ENCODE data around the gene MON1A.
"Not testable (repeated sequence)": the region's sequence is repeated elsewhere in the genome, so short reads cannot be mapped to it uniquely, and the experiment has no call there.

The MON1A gene, protein sequence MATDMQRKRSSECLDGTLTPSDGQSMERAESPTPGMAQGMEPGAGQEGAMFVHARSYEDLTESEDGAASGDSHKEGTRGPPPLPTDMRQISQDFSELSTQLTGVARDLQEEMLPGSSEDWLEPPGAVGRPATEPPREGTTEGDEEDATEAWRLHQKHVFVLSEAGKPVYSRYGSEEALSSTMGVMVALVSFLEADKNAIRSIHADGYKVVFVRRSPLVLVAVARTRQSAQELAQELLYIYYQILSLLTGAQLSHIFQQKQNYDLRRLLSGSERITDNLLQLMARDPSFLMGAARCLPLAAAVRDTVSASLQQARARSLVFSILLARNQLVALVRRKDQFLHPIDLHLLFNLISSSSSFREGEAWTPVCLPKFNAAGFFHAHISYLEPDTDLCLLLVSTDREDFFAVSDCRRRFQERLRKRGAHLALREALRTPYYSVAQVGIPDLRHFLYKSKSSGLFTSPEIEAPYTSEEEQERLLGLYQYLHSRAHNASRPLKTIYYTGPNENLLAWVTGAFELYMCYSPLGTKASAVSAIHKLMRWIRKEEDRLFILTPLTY

DNA sequence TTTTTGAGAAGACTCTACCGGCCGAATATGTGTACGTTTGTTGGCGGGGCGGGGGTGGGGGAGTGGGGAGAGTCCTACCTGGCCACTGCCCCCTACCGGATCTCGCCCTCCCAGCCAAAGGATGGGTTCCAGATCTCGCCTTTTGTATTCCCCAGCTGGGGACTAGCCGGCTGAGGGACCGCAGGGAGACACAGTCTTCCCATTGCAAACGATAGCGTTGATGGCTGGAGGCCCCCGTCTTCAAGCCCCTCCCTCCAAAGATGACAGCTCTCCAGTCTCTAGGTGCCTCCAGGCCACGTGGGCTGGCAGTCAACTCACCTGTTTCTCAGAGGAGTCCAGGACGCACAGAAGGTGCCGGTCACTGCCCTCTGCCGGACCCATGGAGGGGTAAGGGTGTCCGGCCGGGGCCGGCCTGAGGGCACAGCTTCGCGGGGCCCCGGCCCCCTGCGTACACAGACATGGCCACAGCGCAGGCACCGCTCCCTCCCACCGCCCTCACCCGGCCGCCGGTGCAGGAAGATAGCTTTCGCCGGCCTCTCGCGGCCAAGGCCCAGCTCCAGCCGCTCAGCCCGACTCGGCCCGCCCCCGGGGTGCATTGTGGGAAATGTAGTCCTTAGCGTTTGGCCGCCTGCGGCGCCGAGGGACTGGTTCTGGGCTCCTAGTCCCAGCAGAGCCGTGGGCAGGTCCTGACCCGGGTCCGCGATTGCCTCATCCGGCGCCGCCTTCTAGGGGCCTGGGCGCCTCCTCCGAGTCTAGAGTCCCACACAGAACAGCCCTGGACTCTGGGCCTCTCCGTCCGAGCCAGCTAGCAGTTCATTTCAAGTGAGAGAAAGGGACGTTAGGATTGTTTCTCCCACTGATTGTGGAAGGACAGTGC, at the start of gene MON1A:
Gene MON1A (minus strand): TSS at position 521 of the 877 bp plus-strand sequence. CDS start 16,465 bp downstream, outside the sequence.
- peak; percentile 78 for DNase-seq

DNA sequence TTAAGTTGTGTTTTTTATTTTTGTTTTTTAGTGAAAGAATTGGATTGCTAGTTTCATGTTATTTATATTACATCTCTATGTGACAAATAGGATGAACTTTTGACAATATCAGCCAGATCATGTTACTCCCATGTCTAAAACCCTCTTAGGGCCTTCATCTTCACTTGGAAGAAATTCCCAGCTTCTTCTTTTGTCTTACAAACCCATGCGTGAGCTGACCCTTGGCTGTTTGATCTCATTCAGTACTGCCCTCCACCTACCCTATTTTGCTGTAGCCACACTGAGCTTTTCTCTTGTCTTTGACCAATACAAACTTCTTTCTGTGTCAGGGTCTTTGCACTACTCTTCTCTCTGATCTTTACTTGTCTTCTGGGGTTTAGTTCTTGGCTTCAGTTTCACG, 47.3 kb upstream of the MON1A start:
- no peak for DNase-seq

DNA sequence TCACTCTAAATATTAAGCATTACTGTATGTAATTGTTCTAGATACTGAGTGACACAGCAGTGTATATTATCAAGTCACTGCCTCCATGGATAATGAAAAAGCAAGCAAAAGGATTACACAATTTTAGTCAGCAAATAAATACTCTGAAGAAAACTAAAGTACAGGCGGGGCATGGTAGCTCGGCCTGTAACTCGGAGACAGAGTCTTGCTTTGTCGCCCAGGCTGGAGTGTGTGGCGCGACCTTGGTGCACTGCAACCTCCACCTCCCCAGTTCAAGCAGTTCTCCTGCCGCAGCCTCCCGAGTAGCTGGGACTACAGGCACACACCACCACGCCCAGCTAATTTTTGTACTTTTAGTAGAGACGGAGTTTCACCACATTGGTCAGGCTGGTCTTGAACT, 43.0 kb upstream of the MON1A start:
- no peak for DNase-seq

DNA sequence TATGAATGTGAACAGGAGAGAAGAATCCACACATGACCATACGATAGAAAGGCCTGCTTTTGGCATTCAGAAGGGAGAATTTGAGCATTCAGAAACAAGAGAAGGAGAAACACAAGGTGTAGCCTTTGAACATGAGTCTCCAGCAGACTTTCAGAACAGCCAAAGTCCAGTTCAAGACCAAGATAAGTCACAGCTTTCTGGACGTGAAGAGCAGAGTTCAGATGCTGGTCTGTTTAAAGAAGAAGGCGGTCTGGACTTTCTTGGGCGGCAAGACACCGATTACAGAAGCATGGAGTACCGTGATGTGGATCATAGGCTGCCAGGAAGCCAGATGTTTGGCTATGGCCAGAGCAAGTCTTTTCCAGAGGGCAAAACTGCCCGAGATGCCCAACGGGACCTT, 38.7 kb upstream of the MON1A start:
- DNase-seq, result no peak

DNA sequence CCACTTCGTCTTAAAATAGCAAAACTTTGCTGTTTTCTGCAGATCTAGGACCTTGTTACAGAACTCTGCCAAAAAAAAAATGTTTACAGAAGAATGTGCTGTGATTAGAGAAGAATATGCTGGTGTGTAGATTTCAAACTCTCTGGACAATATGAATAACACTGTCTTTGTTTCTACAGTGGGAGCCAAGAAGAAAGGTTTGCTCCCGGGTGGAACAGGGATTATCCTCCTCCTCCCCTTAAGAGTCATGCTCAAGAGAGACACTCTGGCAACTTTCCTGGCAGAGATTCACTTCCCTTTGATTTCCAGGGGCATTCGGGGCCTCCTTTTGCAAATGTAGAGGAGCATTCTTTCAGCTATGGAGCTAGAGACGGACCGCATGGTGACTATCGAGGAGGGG, 37.7 kb upstream of the MON1A start:
- DNase-seq, result no peak

DNA sequence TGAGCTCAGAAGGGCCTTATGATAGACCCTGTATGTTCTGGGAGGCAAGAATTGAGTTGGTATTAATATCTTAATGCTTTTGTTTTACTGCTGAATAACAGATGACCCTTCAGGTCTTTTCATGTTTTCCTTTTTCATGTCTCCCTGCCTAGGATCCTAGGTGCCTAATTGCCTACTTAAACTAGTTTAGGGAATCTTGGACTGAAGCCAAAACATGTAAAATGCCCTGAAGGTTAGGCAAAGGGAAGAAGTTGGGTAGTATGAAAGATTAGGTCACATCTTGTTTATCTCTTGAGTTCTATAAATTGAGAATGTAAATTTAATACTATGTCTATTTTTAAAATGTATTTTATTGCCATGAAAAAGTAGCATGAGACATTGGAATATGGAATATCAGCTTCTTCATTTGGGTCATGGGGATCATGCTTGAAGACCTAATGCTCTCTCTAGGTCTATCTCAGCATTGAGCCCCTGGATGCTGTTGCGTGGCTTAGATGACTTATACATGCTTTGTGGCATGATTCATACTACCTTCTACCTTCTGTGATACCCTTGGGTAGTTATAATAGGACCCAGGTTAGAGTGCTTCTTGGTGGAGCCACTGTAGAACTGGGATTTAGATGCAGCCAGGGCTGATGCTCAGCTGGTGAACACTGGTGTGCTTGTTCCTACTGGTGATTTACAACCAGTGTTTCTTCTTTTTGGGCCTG, 36.8 kb upstream of the MON1A start:
- no peak for DNase-seq

DNA sequence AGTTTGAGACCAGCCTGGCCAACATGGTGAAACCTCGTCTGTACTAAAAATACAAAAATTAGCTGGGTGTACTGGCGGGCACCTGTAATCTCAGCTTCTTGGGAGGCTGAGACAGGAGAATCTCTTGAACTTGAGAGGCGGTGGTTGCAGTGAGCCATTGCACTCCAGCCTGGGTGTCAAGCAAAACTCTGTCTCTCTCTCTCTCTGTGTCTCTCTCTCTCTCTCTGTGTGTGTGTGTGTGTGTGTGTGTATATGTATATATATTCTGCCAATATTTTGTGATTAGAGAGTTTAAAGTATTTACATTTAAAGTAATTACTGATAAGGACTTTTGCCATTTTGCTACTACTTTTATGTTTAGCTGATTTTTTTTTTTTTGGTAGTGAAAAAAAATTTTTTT, 26.0 kb upstream of the MON1A start:
- DNase-seq, result no peak

DNA sequence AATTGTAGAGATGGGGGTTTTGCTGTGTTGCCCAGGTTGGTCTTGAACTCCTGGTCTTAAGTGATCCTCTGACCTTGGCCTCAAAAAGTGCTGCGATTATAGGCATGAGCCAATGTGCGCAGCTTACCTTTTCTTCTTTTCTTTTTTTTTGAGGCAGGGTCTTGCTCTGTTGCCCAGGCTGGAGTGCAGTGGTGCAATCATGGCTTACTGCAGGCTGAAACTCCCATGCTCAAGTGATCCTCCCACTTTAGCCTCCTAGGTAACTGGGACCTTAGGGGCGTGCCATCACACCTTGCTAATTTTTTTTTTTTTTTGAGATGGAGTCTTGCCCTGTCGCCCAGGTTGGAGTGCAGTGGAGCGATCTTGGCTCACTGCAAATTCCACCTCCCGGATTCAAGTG, 23.3 kb upstream of the MON1A start:
- no peak for DNase-seq

DNA sequence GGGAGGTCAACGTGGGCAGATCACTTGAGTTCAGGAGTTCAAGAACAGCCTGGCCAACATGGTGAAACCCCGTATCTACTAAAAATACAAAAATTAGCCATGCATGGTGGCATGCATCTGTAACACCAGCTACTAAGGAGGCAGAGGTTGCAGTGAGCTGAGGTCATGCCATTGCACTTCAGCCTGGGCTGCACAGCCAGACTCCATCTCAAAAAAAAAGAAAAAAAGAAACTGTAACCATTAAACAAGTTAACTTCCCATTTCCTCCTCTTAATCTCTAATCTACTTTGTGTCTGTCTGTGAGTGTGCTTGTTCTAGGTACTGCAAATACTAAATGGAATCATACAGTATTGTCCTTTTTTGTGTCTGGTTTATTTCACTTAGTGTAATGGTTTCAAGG, 13.0 kb upstream of the MON1A start:
- DNase-seq, result no peak

DNA sequence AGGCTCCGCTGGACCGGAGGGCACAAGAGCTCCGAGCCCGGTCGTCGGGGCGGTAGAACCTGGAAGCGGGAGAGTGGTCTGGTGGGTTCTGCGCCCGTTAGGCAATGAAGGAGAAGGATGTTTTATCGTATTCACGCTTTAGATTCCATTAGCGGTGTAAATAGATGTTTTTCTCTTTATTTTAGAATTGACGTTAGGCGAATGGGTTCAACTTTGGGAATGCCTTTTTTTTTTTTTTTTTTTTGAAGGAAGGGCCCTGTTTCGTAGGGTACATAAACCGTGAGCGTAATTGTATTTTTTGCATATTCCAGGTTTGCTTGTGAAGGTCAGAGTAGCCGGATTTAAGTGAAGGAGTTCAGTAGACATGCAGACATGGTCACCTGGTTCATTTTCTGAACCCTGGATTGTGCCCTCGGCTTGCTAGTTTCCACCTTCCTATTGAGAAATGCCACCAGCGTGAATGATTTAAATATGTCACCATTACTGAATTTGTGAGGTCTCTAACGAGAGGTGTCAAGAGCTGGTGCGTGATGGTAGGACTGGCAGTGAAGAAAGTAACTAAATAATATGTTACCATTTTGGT, 11.1 kb upstream of the MON1A start:
- no peak for DNase-seq

DNA sequence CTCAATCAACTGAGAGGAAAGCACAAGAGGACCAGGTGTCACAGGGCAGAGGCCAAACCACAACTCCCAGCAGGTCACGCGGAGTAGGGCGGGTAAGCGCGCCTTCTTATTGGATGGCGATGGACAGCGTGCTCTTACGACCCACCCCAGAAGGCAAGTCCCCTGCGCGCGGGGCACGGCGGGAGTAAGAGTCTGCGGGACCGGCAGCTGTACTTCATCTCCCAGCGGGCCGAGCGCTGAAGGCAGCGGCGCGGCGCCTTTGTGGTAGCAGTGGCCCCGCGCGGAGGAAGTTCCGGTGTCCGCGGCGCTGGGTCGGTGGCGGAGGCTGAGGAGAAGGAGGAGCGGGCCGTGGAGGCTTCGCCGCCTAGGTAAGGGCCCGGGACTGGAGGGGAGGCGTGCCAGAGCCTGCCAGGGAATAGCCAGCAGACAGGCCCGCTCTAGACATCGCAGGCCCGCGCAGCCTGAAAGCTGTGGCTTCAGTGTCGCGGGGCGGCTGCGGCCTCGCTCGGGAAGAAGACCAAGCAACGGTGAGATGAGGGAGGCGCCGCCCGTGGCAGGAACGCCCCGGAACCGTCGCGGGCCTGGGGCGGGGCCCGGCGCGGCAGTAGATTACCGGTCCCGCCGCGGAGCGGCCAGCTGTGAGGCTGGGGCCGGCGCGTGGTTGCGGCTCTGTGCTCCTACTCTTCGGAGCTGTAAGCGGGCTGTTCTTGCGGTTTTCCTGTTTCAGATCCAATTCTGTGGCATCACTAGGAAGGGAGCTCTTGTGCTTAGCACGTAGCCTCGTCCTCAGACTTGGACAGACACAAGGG, 10.5 kb upstream of the MON1A start, which contains the start of gene RBM6:
Gene RBM6 (plus strand): TSS at position 293 of the 809 bp plus-strand sequence. CDS start 22,492 bp downstream, outside the sequence.
- DNase-seq, result peak; percentile 87

DNA sequence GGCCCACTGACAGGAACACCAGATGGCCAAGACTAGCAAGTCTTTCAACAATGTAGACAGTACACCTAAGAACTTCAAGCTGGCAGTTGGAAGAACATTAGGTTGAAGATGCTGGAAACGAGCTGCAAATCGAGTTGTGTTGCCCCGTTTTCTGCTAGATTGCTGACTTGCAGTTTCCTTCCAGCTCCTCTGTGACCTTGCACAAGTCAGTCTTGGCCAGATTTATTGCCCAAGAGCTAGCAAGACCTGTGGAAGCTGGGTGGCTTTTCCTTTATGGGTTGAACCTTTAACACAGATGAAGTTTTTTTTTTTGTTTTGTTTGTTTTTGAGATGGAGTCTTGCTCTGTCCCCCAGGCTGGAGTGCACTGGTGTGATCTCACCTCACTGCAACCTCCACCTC, 7.5 kb upstream of the MON1A start:
- DNase-seq, result no peak

DNA sequence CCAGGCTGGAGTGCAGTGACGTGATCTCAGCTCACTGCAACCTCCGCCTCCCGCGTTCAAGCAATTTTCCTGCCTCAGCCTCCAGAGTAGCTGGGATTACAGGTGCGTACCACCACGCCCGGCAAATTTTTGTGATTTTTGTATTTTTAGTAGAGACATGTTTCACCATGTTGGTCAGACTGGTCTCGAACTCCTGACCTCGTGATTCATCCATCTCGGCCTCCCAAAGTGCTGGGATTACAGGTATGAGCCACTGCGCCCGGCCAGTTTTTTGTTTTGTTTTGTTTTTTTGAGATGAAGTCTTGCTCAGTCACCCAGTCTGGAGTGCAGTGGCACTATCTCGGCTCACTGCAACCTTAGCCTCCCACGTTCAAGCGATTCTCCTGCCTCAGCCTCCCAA, 2.7 kb upstream of the MON1A start:
- DNase-seq, result not testable (repeated sequence)

DNA sequence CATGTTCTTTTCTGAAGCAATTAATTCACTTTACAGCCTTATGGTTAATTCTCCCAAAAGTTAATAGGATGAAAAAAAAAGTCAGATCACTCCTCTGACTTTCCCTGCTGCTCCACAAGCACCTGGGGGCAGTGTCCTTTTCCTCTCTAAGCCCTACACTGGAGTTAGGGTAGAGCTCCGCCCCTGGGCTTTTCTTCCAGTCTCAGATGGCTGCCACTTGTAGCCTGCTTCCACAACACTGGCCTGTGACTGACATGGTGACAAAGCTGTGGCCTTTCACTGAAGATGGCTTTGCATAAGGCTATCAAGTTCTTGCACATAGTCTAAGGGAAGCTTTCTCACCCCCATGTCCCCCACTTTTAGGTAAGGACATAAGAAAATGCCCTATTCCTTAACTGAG, 1.3 kb upstream of the MON1A start:
- DNase-seq, result no peak

DNA sequence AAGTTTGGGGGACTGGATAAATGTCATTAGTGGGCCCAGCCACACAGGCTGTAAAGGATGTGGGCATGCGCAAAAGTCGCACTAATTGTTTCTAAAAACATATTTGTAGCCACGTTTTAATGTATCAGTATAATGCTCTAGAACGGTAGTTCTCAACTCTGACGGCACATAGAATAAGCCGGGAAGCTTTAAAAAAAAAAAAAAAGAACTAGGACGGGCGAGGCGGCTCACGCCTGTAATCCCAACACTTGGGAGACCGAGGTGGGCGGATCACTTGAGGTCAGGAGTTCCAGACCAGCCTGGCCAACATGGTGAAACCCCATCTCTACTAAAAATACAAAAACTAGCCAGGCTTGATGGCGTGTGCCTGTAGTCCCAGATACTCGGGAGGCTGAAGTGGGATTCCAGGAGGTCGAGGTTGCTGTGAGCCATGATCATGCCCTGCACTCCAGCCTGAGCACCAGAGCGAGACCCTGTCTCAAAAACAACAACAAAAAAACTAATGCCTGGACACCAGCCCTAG, 618 bp upstream of the MON1A start:
- no peak for DNase-seq

DNA sequence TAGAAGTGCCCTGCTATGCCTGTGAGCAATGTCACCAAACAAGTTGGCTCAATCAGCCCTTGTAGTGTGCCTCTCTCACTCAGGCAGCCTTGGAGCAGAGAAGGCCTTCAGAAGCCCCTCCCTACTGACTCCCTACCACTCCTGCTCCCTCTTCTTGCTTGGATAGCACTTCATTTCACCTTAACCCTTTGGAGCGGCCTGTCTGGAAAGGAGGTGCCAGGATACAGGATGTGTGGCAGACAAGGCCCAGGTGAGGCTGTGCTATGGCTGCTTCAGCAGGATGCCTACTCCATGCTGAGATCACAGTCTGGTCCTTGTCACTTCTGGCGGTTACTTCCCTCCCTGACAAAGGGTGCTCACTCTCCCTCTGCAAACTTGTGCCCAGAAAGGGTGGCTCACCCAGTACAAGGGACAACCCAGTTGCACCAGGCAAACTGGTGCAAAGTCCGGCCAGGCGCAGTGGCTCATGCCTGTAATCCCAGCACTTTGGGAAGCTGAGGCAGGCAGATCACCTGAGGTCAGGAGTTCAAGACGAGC, 1.1 kb downstream of the MON1A start:
- no peak for DNase-seq

DNA sequence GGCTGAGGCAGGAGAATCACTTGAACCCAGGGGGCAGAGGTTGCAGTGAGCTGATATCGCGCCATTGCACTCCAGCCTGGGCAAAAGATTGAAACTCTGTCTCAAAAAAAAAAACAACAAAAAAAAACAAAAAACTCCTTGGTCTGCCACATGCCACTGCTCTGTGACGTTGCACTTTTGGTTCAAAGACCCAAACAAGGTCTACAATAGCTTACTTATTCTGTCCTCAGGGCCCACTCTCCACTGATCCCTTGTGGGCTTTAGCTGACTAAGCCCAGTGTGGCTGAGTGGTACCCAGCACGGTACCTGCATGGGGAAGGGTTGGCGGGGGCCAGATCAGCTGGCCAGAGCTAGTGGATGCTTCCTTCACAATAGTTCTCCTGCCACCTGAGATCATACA, 1.8 kb downstream of the MON1A start:
- no peak for DNase-seq

DNA sequence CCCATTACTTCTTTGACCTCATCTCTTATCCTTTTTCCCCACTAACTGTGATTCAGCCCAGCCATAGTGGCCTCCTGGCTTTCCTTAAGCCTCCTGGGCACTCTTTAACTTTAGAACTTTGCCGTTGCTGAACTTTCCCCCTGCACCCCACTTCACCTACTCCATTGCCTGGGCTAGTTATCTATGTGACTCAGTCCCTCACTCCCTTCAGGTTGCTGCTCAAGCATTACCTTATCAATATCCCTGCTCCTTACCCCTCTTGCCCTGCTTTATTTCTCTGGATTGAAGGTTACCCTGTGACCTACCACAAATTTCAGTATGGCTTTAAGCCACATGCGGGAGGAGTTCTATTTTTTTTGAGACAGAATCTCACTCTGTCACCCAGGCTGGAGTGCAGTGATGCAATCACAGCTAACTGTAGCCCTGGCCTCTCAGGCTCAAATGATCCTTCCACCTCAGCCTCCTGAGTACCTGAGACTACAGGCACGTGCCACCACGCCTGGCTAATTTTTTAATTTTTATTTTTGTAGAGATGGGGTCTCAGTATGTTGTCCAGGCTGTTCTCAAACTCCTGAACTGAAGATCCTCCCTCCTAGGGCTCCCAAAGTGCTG, 3.4 kb downstream of the MON1A start:
- no peak for DNase-seq

DNA sequence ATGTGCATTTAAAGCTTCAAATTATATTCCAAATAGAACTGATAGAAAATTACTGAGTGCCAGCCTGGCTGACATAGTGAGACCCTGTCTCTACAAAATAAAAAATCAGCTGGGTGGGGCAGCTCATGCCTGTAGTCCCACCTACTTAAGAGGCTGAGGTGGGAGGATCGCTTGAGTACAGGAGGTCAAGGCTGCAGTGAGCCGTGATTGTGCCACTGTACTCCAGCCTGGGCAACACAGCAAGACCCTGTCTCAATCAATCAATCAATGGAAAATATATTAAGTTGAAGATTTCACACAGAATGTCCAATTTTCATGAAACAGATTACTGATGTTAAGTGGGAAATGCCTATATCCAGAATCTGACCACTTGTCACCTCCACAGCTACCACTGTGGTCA, 4.1 kb downstream of the MON1A start:
- no peak for DNase-seq

DNA sequence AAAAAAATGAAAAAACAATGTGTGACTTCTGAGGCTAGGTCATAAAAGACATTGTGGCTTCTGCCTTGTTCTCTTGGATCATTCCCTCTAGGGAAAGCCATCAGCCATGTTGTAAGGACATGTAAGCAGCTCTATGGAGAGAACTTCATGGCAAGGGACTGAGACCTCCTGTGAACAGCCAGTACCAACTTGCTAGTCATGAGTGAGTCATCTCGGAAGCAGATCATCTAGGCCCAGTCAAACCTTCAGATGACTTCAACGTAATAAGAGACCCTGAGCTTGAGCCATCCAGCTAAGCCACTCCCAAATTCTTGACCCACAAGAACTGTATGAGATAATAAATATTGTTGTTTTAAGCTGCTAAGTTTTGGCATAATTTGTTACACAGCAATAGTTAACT, 4.9 kb downstream of the MON1A start:
- no peak for DNase-seq

Data from KG1 (cell line).